Mucosa of rectum (tissue), 2 donors: Measurements from ENCODE around the gene PCDHGA1.

Experiments
- H3K27ac ChIP-seq, 2 donors: one replicate each; pipeline ENCODE4 v1.7.0; 2013; ENCODE audit warnings: inconsistent platforms in 2 of 2, low read depth in 2 of 2, low read length in 2 of 2
- H3K27me3 ChIP-seq, 2 donors: one replicate each; pipeline ENCODE4 v1.7.0; 2013; ENCODE audit warnings: low read length in 2 of 2; ENCODE audit not compliant: control insufficient read depth in 2 of 2, insufficient read depth in 2 of 2
- H3K36me3 ChIP-seq, 2 donors: one replicate each; pipeline ENCODE4 v1.7.0; 2013; ENCODE audit warnings: low read length in 2 of 2; ENCODE audit not compliant: control insufficient read depth in 2 of 2, insufficient read depth in 2 of 2
- H3K4me1 ChIP-seq, 2 donors: one replicate each; pipeline ENCODE4 v1.7.0; 2013; ENCODE audit warnings: low read length in 2 of 2, mild to moderate bottlenecking in 1 of 2; ENCODE audit not compliant: control insufficient read depth in 2 of 2, insufficient read depth in 2 of 2
- H3K4me3 ChIP-seq, 2 donors: one replicate each; pipeline ENCODE4 v1.7.0; 2013; ENCODE audit warnings: low read length in 2 of 2
- H3K9ac ChIP-seq, 2 donors: one replicate each; pipeline ENCODE4 v1.7.0; 2013; ENCODE audit warnings: low read length in 2 of 2, low read depth in 1 of 2, mild to moderate bottlenecking in 1 of 2
- H3K9me3 ChIP-seq, 2 donors: one replicate each; pipeline ENCODE4 v1.7.0; 2013; ENCODE audit warnings: low read length in 2 of 2; ENCODE audit not compliant: control insufficient read depth in 2 of 2
- donor health status: healthy.
- donor health status: Normal muscosa, but diverticular disease.

Gene PCDHGA1

GRCh38 chr5:141560151-141560550, 229.8 kb downstream of the PCDHGA1 start:
- Histone ChIP-seq H3K27me3 (no peaks in the 10 kb centered on the region), H3K9me3 (no peaks in the 10 kb centered on the region), H3K4me1 (peaks cover 9 to 20% of the 10 kb centered on the region in 2 donors), H3K27ac (peak overlapping the region; percentile 75 to 90), H3K9ac (peak overlapping the region; percentile 51 to 61), H3K36me3 (peaks cover 13 to 16% of the 10 kb centered on the region in 2 donors), H3K4me3 (peak overlapping the region; percentile 48 to 53)

GRCh38 chr5:141560725-141561483, 230.6 kb downstream of the PCDHGA1 start:
- H3K36me3 ChIP-seq: peaks cover 10 to 23% of the 10 kb centered on the region in 2 donors
- peaks cover 9 to 20% of the 10 kb centered on the region in 2 donors for H3K4me1 ChIP-seq
- no peaks in the 10 kb centered on the region for H3K27me3 ChIP-seq
- peak overlapping the region; percentile 48 to 53 for H3K4me3 ChIP-seq
- H3K27ac ChIP-seq: peak overlapping the region; percentile 75 to 90
- no peaks in the 10 kb centered on the region for H3K9me3 ChIP-seq
- H3K9ac ChIP-seq: peak overlapping the region; percentile 51 to 61
